KBM-7 (cell line): Measurements from ENCODE around the gene STOX2.

Experiments used
- DNase-seq: peaks from one replicate; pipeline ENCODE4 v3.0.0-alpha.2; 2015
- in situ Hi-C: fragments of 300-500 bp; cut with MboI; formaldehyde crosslinking; loops from 2 replicates; pipeline ENCODE4 v1.14.3; 2020; ENCODE audit warnings: low sequenced_read_pairs, low pct_unique_long_range_greater_than_20kb, mixed read lengths

The STOX2 gene

DNA sequence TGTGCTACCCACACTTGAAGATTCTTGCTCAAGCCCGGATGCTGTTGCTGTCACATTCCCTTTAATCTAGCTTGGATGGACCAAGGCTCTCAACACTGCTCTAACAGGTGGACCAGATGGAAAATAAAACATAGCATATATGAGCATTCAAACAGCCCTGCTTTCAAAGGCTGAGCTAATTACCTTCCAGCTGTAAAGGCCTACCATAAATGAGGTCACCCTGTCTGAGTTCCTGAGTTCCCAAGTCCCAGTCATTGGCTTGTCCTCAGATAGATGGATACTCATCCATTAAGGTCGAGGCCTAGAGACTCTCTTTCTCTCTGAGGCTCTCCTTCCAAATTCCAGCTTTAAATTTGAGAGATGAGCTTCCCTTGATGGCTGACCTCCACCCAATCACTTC is 147.5 kb downstream of the STOX2 start:
- in situ Hi-C loops, result no loop called here
- DNase-seq, result no peak

GRCh38 chr4:184053434-184053833 is 148.3 kb downstream of the STOX2 start:
- no peak for DNase-seq
- in situ Hi-C loops, result no loop called here

DNA sequence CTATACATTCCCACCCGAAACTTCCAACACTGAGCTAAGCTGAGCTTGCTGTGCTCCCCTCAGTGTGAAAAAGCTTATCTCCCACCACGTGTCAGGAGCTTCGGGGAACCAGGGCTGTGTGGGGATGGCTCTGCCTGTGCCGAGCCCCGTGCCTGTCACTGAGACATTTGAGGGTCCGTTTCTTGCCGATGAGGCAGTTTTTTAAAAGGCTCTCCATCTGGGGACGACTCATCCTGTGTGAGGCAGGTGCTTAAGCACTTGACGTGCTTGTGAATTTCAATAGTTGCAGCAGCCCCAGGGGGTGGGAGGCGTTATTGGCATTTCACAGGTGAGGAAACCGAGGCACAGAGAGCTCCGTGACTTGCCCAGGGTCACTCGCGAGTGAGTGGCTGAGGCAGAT is 151.8 kb downstream of the STOX2 start:
- no peak for DNase-seq
- in situ Hi-C loops, result no loop called here

DNA sequence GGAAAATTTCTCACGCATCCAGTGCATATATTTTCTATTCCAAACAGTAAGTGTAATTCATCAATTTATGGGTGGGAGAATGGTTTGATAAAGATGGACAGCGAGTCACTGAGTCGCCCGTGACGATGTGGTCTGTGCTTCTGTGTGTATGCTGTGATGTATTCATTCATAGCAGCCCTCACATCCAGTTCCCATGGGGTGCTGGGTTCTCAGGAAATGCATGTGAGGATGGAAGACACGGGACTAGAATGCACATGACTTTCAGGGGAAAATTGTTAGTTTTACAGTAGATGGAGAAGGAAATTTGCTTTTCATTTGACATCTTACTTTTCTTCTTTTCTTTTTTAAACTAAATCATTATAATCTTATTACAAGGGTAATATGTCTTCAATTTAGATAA is 152.9 kb downstream of the STOX2 start:
- in situ Hi-C loops, result no loop called here
- DNase-seq, result no peak

- DNase-seq, result no peak
- in situ Hi-C loops, result no loop called here
Measured at GRCh38 chr4:184059099-184059498, 154.0 kb downstream of the STOX2 start.

GRCh38 chr4:184061582-184061981 is 156.5 kb downstream of the STOX2 start:
- DNase-seq, result no peak
- in situ Hi-C loops, result no loop called here

GRCh38 chr4:184062769-184063168 is 157.7 kb downstream of the STOX2 start:
- in situ Hi-C loops, result no loop called here

GRCh38 chr4:184064877-184065276 is 159.8 kb downstream of the STOX2 start:
- DNase-seq, result no peak
- in situ Hi-C loops, result no loop called here

More at GRCh38 chr4:184062769-184063168, 157.7 kb downstream of the STOX2 start:
- no peak for DNase-seq

- in situ Hi-C loops, result no loop called here
- DNase-seq, result no peak
Measured at GRCh38 chr4:184066584-184067300, 161.6 kb downstream of the STOX2 start.

DNA sequence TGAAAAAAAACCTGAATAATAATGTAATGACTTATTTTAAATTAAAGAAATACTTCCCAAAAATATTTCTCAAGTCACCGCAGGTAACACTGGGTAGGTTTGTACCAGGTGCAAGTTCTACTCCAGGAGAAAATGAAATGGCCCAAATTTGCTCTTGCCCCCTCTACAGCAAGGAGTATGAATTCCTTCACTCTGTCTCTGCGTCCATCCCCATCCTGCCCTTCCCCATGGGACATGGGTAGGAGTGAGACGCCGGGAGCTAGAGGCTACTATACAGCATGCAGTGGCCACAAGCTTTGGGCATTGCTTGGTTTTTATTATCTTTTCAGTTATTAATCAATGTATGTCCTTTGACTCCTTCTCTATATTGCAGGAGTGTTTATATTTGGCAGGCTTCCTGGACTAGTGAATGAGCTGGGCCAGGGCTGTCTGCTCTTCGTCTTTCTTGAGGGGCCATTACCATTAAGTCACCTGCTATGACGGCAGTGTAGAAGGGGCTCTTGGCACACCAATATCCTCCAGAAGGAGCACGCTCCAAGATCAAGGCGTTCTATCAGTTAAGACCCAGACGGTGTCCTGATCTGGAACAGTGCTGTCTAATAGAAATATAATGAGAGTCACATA is 162.9 kb downstream of the STOX2 start:
- in situ Hi-C loops, result no loop called here
- no peak for DNase-seq
